HUDEP-2 (cell line): Measurements from ENCODE around the gene CNTNAP2.
"Not testable (repeated sequence)": the region's sequence is repeated elsewhere in the genome, so short reads cannot be mapped to it uniquely, and the experiment has no call there.

Experiments
- DNase-seq, 76 experiments: peaks; one replicate each; lab custom pipeline; 2025; ENCODE audit not compliant: unreplicated experiment in 76 of 76; lab: John Stamatoyannopoulos, UW

CNTNAP2 gene

DNA sequence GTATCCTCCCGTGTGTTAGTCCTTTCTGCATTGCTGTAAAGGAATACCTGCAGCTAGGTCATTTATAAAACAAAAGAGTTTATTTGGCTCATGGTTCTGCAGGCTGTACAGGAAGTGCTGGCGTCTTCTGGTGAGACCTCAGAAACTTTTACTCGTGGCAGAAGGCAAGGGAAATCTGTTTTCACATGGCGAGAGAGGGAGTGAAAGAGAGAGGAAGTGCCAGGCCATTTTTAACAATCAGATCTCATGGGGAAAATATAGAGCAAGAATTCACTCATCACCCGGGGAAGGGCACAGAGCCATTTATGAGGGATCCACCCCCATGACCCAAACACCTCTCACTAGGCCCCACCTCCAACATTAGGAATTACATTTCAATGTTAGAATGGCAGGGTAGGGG lies 952.2 kb downstream of the CNTNAP2 start:
- no peak for DNase-seq

DNA sequence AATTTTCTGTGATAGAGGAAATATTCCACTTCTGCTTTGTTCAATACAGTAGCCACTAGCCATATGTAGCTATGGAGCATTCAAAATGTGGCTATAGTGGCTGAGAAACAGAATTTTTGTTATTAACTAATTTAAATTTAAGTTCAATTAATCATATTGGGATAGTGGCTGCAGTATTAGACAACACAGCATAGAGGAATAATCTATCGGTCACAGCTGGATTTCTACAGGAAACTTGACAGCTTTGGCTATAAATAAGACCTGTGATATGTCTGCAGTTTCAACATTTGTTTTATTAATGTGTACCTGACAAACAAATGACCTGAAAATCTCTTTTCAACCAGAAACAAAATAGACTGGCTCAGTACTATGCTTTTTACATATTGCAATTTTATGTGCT lies 953.2 kb downstream of the CNTNAP2 start:
- DNase-seq: no peak

- no peak for DNase-seq
Measured at GRCh38 chr7:147070886-147071285, 954.3 kb downstream of the CNTNAP2 start.

DNA sequence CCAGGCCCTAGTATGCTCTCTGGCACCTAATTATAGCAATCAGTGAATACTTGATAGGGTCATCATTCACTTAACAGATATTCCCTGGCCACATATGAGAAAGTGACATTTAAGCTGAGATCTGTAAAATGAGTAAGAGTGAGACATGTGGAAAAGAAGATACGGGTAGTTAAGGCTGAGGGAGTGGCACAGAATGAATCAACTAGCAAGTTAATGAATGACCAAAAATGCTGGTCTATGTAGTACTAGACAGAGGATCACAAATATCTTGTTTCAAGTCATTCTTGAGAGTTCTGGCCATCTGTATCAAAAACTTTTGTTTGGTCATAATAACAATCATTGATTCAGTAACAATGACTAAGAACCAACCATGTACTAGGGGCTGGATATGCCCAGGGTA lies 954.9 kb downstream of the CNTNAP2 start:
- DNase-seq: no peak

DNA sequence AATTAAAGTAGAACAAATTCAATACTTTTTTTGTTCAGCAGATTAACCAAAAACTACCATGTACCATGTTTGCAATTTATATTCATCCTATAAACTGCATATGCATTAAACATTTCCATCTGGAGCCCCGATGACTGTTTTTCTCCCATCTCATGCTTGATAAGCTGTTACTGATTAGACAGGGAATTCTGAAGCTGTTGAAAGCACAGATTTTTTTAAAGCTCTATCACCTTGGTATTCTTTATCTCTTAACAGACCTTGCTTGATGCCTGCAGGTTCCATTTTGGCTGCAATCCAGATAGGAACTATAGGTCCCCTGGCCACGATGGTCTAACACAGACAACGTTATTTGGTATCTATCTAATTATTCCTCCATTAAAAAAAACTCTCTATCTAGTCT lies 961.7 kb downstream of the CNTNAP2 start:
- DNase-seq: no peak

GRCh38 chr7:147079083-147079482 lies 962.5 kb downstream of the CNTNAP2 start:
- DNase-seq: no peak

GRCh38 chr7:147079921-147080420 lies 963.4 kb downstream of the CNTNAP2 start:
- DNase-seq: no peak

DNA sequence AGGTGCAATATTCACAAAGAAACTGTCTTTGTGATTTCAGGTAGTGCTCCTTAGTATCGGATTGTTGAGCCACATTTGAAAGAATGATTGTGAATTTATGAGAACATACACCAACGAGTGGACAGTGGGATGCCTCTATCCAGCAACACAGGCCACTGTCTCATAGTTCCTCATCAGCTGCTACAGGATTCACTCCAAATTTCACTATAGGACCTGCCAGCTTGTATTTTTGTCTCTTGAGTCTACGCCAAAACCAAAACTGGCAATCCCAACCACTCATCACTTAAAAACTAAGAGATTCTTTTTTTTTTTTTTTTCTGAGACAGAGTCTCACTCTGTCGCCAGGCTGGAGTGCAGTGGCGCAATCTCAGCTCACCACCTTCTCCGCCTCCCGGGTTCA lies 964.5 kb downstream of the CNTNAP2 start:
- no peak for DNase-seq

GRCh38 chr7:147089051-147089461 lies 972.5 kb downstream of the CNTNAP2 start:
- no peak for DNase-seq

GRCh38 chr7:147089608-147090007 lies 973.0 kb downstream of the CNTNAP2 start:
- no peak for DNase-seq

DNA sequence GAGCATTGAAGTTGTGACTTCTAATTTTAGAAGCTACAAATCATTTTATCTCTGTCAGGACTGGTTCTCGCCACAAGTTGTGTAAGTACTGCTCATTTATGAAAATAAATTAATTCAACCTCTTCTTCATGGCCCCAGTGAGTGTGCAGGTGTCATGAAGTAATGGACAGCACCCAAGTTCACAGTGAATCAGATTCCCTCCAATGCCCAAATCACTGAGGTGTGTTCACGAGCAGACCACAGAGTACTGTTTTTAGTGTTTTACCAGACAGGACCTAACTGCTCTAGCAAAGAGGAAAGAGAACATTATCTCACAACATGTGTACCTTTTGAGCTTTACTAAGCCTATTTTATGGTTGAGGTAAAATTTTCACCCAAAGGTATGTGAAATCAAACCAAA lies 980.0 kb downstream of the CNTNAP2 start:
- no peak for DNase-seq

DNA sequence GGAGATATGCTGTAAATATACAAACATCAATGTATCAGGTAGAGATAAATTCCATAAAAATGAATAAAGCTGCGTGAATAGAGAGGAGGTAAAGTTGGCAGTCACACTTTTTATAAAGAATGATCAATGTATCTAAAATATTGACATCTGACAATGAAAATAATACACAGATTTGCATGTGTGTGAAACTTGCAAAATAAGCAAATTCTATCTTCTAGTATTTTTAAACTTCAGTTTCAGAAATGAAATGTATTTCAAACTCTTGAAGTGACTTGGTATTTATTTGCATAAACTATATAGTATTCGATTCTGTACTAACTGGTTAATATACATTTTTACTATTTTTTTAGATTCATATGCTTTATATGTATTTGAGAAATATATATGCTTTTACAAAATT lies 986.6 kb downstream of the CNTNAP2 start:
- no peak for DNase-seq

- DNase-seq: no peak
Measured at GRCh38 chr7:147106746-147107145, 990.1 kb downstream of the CNTNAP2 start.

DNA sequence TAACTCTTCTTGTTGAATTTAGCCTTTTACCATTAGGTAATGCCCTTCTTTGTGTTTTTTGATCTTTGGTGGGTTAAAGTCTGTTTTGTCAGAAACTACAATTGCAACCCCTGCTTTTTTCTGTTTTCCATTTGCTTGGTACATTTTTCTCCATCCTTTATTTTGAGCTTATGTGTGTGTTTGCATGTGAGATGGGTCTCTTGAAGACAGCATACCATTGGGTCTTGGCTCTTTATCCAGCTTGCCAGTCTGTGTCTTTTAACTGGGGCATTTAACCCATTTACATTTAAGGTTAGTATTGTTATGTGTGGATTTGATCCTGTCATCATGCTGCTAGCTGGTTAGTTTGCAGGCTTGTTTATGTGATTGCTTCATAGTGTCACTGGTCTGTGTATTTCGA lies 997.9 kb downstream of the CNTNAP2 start:
- not testable (repeated sequence) for DNase-seq

DNA sequence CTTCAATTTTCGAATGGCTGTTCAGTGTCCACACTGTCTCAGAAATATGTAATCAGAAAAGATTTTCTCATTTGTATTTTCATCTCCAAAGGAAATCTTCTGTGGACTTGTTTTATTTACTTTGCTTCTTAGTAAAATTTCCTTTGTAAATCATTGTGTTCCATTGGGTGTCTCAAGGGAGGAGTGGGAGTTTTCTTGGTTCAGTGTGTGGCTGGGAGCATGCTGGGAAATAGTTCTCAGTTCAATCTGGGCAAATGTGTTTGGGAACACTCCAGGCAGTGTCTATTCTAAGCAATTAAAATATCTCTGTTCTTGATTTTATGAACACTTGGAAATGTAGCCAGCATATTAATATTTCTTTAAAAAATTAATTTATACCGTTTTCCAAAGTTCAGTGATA lies 1019.8 kb downstream of the CNTNAP2 start:
- no peak for DNase-seq

DNA sequence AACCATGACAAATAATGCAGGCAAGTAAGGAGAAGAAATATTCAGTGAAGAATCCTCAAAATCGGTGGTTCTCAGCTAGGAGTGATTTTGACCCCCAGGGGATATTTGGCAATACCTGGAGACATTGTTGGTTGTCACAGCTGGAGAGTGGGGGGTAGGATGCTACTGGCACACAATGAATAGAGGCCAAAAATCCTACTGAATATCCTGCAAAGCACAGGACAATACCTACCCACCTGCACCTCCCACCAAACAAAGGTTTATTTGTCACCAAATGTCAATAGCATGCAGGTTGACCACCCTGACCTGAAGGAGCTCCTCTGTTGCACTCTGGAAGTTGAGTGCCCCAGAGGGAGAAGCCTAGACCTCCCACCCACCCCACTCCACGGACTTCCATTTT lies 1028.6 kb downstream of the CNTNAP2 start:
- DNase-seq: no peak

DNA sequence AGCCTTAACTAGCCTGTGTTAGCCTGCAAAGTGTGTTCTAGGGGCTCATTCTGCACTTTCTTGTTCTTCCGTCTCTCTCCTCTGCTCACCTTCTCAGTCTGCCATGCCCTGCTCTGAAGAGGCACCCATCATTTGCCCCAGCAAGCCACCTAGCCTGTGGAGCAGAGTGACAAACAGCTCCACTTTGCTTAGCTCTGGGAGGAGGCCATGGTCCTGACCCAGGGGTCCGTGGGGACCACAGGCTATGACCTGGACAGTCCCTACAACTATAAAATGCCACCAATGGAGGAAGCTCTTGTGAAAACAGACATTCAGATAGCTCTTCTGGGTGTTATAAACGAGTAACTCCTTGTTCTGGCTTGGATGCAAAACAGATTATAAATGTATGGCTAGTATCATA lies 1029.6 kb downstream of the CNTNAP2 start:
- no peak for DNase-seq

- DNase-seq: no peak
Measured at GRCh38 chr7:147151661-147152060, 1035.1 kb downstream of the CNTNAP2 start.

GRCh38 chr7:147153571-147153970 lies 1037.0 kb downstream of the CNTNAP2 start:
- no peak for DNase-seq

DNA sequence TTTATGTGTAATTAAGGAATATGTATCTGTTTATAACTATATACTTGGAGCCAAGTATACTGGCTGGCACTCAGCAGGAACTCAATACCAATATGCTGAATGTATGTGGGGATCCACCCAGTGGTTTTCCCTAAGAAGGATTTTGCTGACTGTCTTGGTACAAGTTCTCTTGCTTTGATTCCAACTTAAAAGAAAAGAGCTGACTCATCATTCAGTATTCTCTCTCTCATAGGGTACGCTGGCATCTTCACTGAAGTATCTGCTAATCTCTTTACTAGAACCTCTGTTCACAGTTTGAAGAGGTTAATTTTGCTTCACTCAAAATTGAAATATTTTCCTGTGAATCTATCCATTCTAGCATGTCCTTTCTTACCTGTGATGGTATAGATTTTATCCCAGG lies 1044.8 kb downstream of the CNTNAP2 start:
- no peak for DNase-seq

GRCh38 chr7:147170341-147171012 lies 1053.9 kb downstream of the CNTNAP2 start:
- DNase-seq: no peak

GRCh38 chr7:147171013-147171391 lies 1054.4 kb downstream of the CNTNAP2 start:
- no peak for DNase-seq

DNA sequence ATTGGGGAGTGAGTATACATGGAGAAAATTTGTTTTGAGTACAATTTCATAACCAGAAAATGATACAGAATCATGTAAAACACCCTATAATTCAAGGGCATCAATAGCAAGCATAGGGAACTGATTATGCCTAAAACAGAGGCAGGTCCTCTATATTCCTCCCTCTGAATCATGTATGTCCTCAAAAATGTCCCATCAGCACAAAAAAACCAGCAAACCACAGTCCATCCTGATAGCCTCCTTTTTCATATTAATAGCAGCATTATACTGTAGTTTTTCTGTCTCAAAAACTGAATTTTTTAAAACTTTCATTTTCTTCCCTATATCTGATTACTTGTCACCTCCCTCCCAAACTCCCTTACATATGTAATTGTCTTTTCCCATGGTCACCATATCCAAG lies 1057.3 kb downstream of the CNTNAP2 start:
- DNase-seq: no peak
